ENCODE measurements around the gene TMEM239. TPM values are rescaled to one million over a fixed set of nuclear protein-coding genes. Genes with fewer than 3 reads are reported as not detected.

Gene TMEM239
- total RNA-seq, 4 donors from 2014 or later: 2.8 TPM; not detected in 3

GRCh38 chr20:2867081-2867864 lies 51.1 kb downstream of the TMEM239 start:
- H3K36me3 ChIP-seq: peaks cover 44% of the 10 kb centered on the region
- no peak for DNase-seq (ENCODE audit: low spot score in 2 of 2)
- peaks cover 20% of the 10 kb centered on the region for H3K4me1 ChIP-seq
- TF ChIP-seq POLR2AphosphoS5 (IDR thresholded peaks at IDR 0.05): no peak
- TF ChIP-seq POLR2A (IDR thresholded peaks at IDR 0.05): no peak
- no peak for TF ChIP-seq EP300 (IDR thresholded peaks at IDR 0.05)
- no peak for TF ChIP-seq CTCF (IDR thresholded peaks at IDR 0.05)
- 72% methylated on average over 12 of the region's 12 CpGs for WGBS
- no peaks in the 10 kb centered on the region for H3K9me3 ChIP-seq
- no peak overlapping the region for H3K27ac ChIP-seq
- no peaks in the 10 kb centered on the region for H3K27me3 ChIP-seq
- no peak overlapping the region for H3K4me3 ChIP-seq

Other genes starting within 250 kb of the TMEM239 start
- 100 to 1,000 TPM in 3 of 4 donors, 10 to 100 TPM in 1; 81.2 to 140 (median 109) TPM for gene NOP56, start 163.7 kb upstream of the TMEM239 start, total RNA-seq
- gene IDH3B, start 152.1 kb upstream of the TMEM239 start, total RNA-seq: 100 to 1,000 TPM; 119 to 135 (median 121) TPM
- gene EBF4, start 123.6 kb upstream of the TMEM239 start, total RNA-seq: 10 to 100 TPM in 1 of 4 donors, 1 to 10 TPM in 3; 5.9 to 12.6 (median 6.3) TPM
- 1 to 10 TPM; 1.5 to 5.1 (median 3.2) TPM for gene CPXM1, start 15.7 kb upstream of the TMEM239 start, total RNA-seq
- not detected for gene C20orf141, start 1.4 kb upstream of the TMEM239 start, total RNA-seq
- 10 to 100 TPM in 3 of 4 donors, 1 to 10 TPM in 1; 8.0 to 31.1 (median 19.4) TPM for gene PCED1A, start 24.3 kb downstream of the TMEM239 start, total RNA-seq
- gene VPS16, start 24.4 kb downstream of the TMEM239 start, total RNA-seq: 10 to 100 TPM; 35.7 to 37.4 (median 36.1) TPM
- 10 to 100 TPM; 47.7 to 83.0 (median 73.4) TPM for gene PTPRA, start 57.1 kb downstream of the TMEM239 start, total RNA-seq
- gene GNRH2, start 227.3 kb downstream of the TMEM239 start, total RNA-seq: under 1 TPM in 2 of 4 donors, not detected in 2; 0.83 TPM
- 10 to 100 TPM; 38.5 to 59.4 (median 53.7) TPM for gene MRPS26, start 229.7 kb downstream of the TMEM239 start, total RNA-seq